ENCODE results near the gene RPL31.

The RPL31 gene

GRCh38 chr2:100987974-100988373 lies 14.1 kb upstream of the RPL31 start:
- Histone ChIP-seq H3K36me3 (ENCODE audit: insufficient read depth, low read depth, low read length) (no peaks in the 10 kb centered on the region), H3K9ac (ENCODE audit: low read depth, low read length) (no peak overlapping the region), H3K4me1 (ENCODE audit: insufficient read depth, low read length) (no peaks in the 10 kb centered on the region), H3K27me3 (ENCODE audit: insufficient read depth, low read length) (no peaks in the 10 kb centered on the region), H3K27ac (ENCODE audit: low read length) (no peak overlapping the region), H3K4me3 (ENCODE audit: low read length) (no peak overlapping the region), H3K9me3 (ENCODE audit: insufficient read depth, low read depth, low read length) (no peaks in the 10 kb centered on the region)

GRCh38 chr2:100988630-100989417 lies 13.3 kb upstream of the RPL31 start:
- Histone ChIP-seq H3K9ac (ENCODE audit: low read depth, low read length) (no peak overlapping the region), H3K36me3 (ENCODE audit: insufficient read depth, low read depth, low read length) (no peaks in the 10 kb centered on the region), H3K4me1 (ENCODE audit: insufficient read depth, low read length) (no peaks in the 10 kb centered on the region), H3K4me3 (ENCODE audit: low read length) (no peak overlapping the region), H3K9me3 (ENCODE audit: insufficient read depth, low read depth, low read length) (no peaks in the 10 kb centered on the region), H3K27ac (ENCODE audit: low read length) (no peak overlapping the region), H3K27me3 (ENCODE audit: insufficient read depth, low read length) (no peaks in the 10 kb centered on the region)

GRCh38 chr2:100989666-100990065 lies 12.4 kb upstream of the RPL31 start:
- Histone ChIP-seq H3K4me3 (ENCODE audit: low read length) (no peak overlapping the region), H3K36me3 (ENCODE audit: insufficient read depth, low read depth, low read length) (no peaks in the 10 kb centered on the region), H3K4me1 (ENCODE audit: insufficient read depth, low read length) (no peaks in the 10 kb centered on the region), H3K9ac (ENCODE audit: low read depth, low read length) (no peak overlapping the region), H3K27me3 (ENCODE audit: insufficient read depth, low read length) (no peaks in the 10 kb centered on the region), H3K27ac (ENCODE audit: low read length) (no peak overlapping the region), H3K9me3 (ENCODE audit: insufficient read depth, low read depth, low read length) (no peaks in the 10 kb centered on the region)

- no peak overlapping the region for H3K4me3 ChIP-seq (ENCODE audit: low read length)
- no peaks in the 10 kb centered on the region for H3K36me3 ChIP-seq (ENCODE audit: insufficient read depth, low read depth, low read length)
- H3K4me1 ChIP-seq (ENCODE audit: insufficient read depth, low read length): no peaks in the 10 kb centered on the region
- H3K27ac ChIP-seq (ENCODE audit: low read length): no peak overlapping the region
- H3K27me3 ChIP-seq (ENCODE audit: insufficient read depth, low read length): no peaks in the 10 kb centered on the region
- H3K9ac ChIP-seq (ENCODE audit: low read depth, low read length): no peak overlapping the region
- no peaks in the 10 kb centered on the region for H3K9me3 ChIP-seq (ENCODE audit: insufficient read depth, low read depth, low read length)
Observed at GRCh38 chr2:100990166-100990565, 11.9 kb upstream of the RPL31 start.

GRCh38 chr2:100990650-100991403 lies 11.3 kb upstream of the RPL31 start:
- no peaks in the 10 kb centered on the region for H3K4me1 ChIP-seq (ENCODE audit: insufficient read depth, low read length)
- no peak overlapping the region for H3K27ac ChIP-seq (ENCODE audit: low read length)
- H3K9me3 ChIP-seq (ENCODE audit: insufficient read depth, low read depth, low read length): no peaks in the 10 kb centered on the region
- no peaks in the 10 kb centered on the region for H3K36me3 ChIP-seq (ENCODE audit: insufficient read depth, low read depth, low read length)
- no peak overlapping the region for H3K4me3 ChIP-seq (ENCODE audit: low read length)
- H3K27me3 ChIP-seq (ENCODE audit: insufficient read depth, low read length): no peaks in the 10 kb centered on the region
- H3K9ac ChIP-seq (ENCODE audit: low read depth, low read length): no peak overlapping the region

- no peaks in the 10 kb centered on the region for H3K9me3 ChIP-seq (ENCODE audit: insufficient read depth, low read depth, low read length)
- no peaks in the 10 kb centered on the region for H3K36me3 ChIP-seq (ENCODE audit: insufficient read depth, low read depth, low read length)
- H3K27me3 ChIP-seq (ENCODE audit: insufficient read depth, low read length): no peaks in the 10 kb centered on the region
- H3K4me3 ChIP-seq (ENCODE audit: low read length): no peak overlapping the region
- no peaks in the 10 kb centered on the region for H3K4me1 ChIP-seq (ENCODE audit: insufficient read depth, low read length)
- H3K27ac ChIP-seq (ENCODE audit: low read length): no peak overlapping the region
- no peak overlapping the region for H3K9ac ChIP-seq (ENCODE audit: low read depth, low read length)
Observed at GRCh38 chr2:100991404-100991773, 10.7 kb upstream of the RPL31 start.

GRCh38 chr2:100992262-100992661 lies 9.8 kb upstream of the RPL31 start:
- Histone ChIP-seq H3K4me3 (ENCODE audit: low read length) (no peak overlapping the region), H3K9ac (ENCODE audit: low read depth, low read length) (no peak overlapping the region), H3K27me3 (ENCODE audit: insufficient read depth, low read length) (no peaks in the 10 kb centered on the region), H3K9me3 (ENCODE audit: insufficient read depth, low read depth, low read length) (no peaks in the 10 kb centered on the region), H3K4me1 (ENCODE audit: insufficient read depth, low read length) (no peaks in the 10 kb centered on the region), H3K36me3 (ENCODE audit: insufficient read depth, low read depth, low read length) (no peaks in the 10 kb centered on the region), H3K27ac (ENCODE audit: low read length) (no peak overlapping the region)

- H3K36me3 ChIP-seq (ENCODE audit: insufficient read depth, low read depth, low read length): no peaks in the 10 kb centered on the region
- no peak overlapping the region for H3K27ac ChIP-seq (ENCODE audit: low read length)
- H3K4me3 ChIP-seq (ENCODE audit: low read length): no peak overlapping the region
- no peak overlapping the region for H3K9ac ChIP-seq (ENCODE audit: low read depth, low read length)
- H3K9me3 ChIP-seq (ENCODE audit: insufficient read depth, low read depth, low read length): no peaks in the 10 kb centered on the region
- no peaks in the 10 kb centered on the region for H3K4me1 ChIP-seq (ENCODE audit: insufficient read depth, low read length)
- no peaks in the 10 kb centered on the region for H3K27me3 ChIP-seq (ENCODE audit: insufficient read depth, low read length)
Observed at GRCh38 chr2:100993294-100993693, 8.8 kb upstream of the RPL31 start.

- Histone ChIP-seq H3K4me1 (ENCODE audit: insufficient read depth, low read length) (no peaks in the 10 kb centered on the region), H3K9ac (ENCODE audit: low read depth, low read length) (no peak overlapping the region), H3K27me3 (ENCODE audit: insufficient read depth, low read length) (no peaks in the 10 kb centered on the region), H3K36me3 (ENCODE audit: insufficient read depth, low read depth, low read length) (no peaks in the 10 kb centered on the region), H3K4me3 (ENCODE audit: low read length) (no peak overlapping the region), H3K9me3 (ENCODE audit: insufficient read depth, low read depth, low read length) (no peaks in the 10 kb centered on the region), H3K27ac (ENCODE audit: low read length) (no peak overlapping the region)
Observed at GRCh38 chr2:100995309-100996075, 6.6 kb upstream of the RPL31 start.

GRCh38 chr2:100997509-100998234 lies 4.4 kb upstream of the RPL31 start:
- Histone ChIP-seq H3K4me1 (ENCODE audit: insufficient read depth, low read length) (no peaks in the 10 kb centered on the region), H3K4me3 (ENCODE audit: low read length) (no peak overlapping the region), H3K9me3 (ENCODE audit: insufficient read depth, low read depth, low read length) (no peaks in the 10 kb centered on the region), H3K36me3 (ENCODE audit: insufficient read depth, low read depth, low read length) (peaks cover 2% of the 10 kb centered on the region; the same call in 1 of the 2 replicates), H3K9ac (ENCODE audit: low read depth, low read length) (no peak overlapping the region), H3K27me3 (ENCODE audit: insufficient read depth, low read length) (peaks cover 10% of the 10 kb centered on the region; the same call in 1 of the 2 replicates), H3K27ac (ENCODE audit: low read length) (no peak overlapping the region)

- Histone ChIP-seq H3K9me3 (ENCODE audit: insufficient read depth, low read depth, low read length) (no peaks in the 10 kb centered on the region), H3K27ac (ENCODE audit: low read length) (no peak overlapping the region), H3K27me3 (ENCODE audit: insufficient read depth, low read length) (peaks cover 10% of the 10 kb centered on the region; the same call in 1 of the 2 replicates), H3K36me3 (ENCODE audit: insufficient read depth, low read depth, low read length) (peaks cover 8% of the 10 kb centered on the region), H3K4me3 (ENCODE audit: low read length) (no peak overlapping the region), H3K9ac (ENCODE audit: low read depth, low read length) (no peak overlapping the region), H3K4me1 (ENCODE audit: insufficient read depth, low read length) (no peaks in the 10 kb centered on the region)
Observed at GRCh38 chr2:100998235-100998573, 3.9 kb upstream of the RPL31 start.
